MM.1S (cell line): ENCODE data around the gene KIR2DL3.

ENCODE experiments used
- DNase-seq: peaks from one replicate; pipeline ENCODE4 v3.0.0-alpha.2; 2015
- H2AFZ ChIP-seq: fragments of 300-600 bp; sonication (generic); 2 replicates; pipeline ENCODE4 v1.6.0; 2016; ENCODE audit warnings: antibody characterized with exemption, low read length
- H3F3A ChIP-seq: fragments of 300-600 bp; sonication (generic); 2 replicates; pipeline ENCODE4 v1.6.1; 2016; ENCODE audit warnings: mild to moderate bottlenecking, antibody characterized with exemption, low read length, moderate library complexity, mixed read lengths; ENCODE audit not compliant: insufficient read depth
- H3K27ac ChIP-seq: fragments of 300-600 bp; sonication (generic); 2 replicates; pipeline ENCODE4 v1.5.1; 2016; ENCODE audit warnings: mild to moderate bottlenecking, low read length
- H3K27me3 ChIP-seq: fragments of 300-600 bp; sonication (generic); replicated peaks from 2 replicates; pipeline ENCODE4 v1.6.0; 2016; ENCODE audit warnings: low read length; ENCODE audit not compliant: insufficient read depth
- H3K36me3 ChIP-seq: fragments of 300-600 bp; sonication (generic); replicated peaks from 2 replicates; pipeline ENCODE4 v1.6.1; 2016; ENCODE audit warnings: mild to moderate bottlenecking, low read length, mixed read lengths; ENCODE audit not compliant: insufficient read depth
- H3K4me1 ChIP-seq: fragments of 300-600 bp; sonication (generic); 2 replicates; pipeline ENCODE4 v1.6.1; 2016; ENCODE audit warnings: low read length, mixed read lengths
- H3K4me2 ChIP-seq: fragments of 300-600 bp; sonication (generic); 2 replicates; pipeline ENCODE4 v1.6.0; 2016; ENCODE audit warnings: low read depth, low read length
- H3K4me3 ChIP-seq: fragments of 300-600 bp; sonication (generic); 2 replicates; pipeline ENCODE4 v1.5.1; 2016; ENCODE audit warnings: low read length, mixed read lengths
- H3K79me2 ChIP-seq: fragments of 300-600 bp; sonication (generic); 2 replicates; pipeline ENCODE4 v1.6.1; 2016; ENCODE audit warnings: mixed run types, low read length, mixed read lengths
- H3K9ac ChIP-seq: fragments of 300-600 bp; sonication (generic); 2 replicates; pipeline ENCODE4 v1.6.1; 2016; ENCODE audit warnings: low read length, mixed read lengths
- H3K9me2 ChIP-seq: fragments of 300-600 bp; sonication (generic); replicated peaks from 2 replicates; pipeline ENCODE4 v1.6.1; 2016; ENCODE audit warnings: mild to moderate bottlenecking, low read length, mixed read lengths; ENCODE audit not compliant: insufficient read depth
- H3K9me3 ChIP-seq: fragments of 300-600 bp; sonication (generic); replicated peaks from 2 replicates; pipeline ENCODE4 v1.6.1; 2016; ENCODE audit warnings: mild to moderate bottlenecking, low read length, mixed read lengths; ENCODE audit not compliant: insufficient read depth
- H4K20me1 ChIP-seq: fragments of 300-600 bp; sonication (generic); 2 replicates; pipeline ENCODE4 v1.6.1; 2016; ENCODE audit warnings: mild to moderate bottlenecking, low read length, moderate library complexity, mixed read lengths; ENCODE audit not compliant: insufficient read depth
- EZH2 ChIP-seq: fragments of 300-600 bp; sonication (generic); optimal IDR thresholded peaks from 2 replicates; pipeline ENCODE3; 2017; ENCODE audit warnings: low read depth, mild to moderate bottlenecking, antibody characterized with exemption, low read length, mixed read lengths
- EZH2phosphoT487 ChIP-seq: fragments of 300-600 bp; sonication (generic); IDR thresholded peaks from 2 replicates; pipeline ENCODE4 v1.6.1; 2018; ENCODE audit warnings: antibody characterized with exemption, low read length
- TF ChIP-seq, protein P1 (sequence below): fragments of 300-600 bp; sonication (generic); IDR thresholded peaks from 2 replicates; pipeline ENCODE4 v1.5.1; 2016; ENCODE audit warnings: antibody characterized with exemption, low read length, mixed read lengths

Gene KIR2DL3

DNA sequence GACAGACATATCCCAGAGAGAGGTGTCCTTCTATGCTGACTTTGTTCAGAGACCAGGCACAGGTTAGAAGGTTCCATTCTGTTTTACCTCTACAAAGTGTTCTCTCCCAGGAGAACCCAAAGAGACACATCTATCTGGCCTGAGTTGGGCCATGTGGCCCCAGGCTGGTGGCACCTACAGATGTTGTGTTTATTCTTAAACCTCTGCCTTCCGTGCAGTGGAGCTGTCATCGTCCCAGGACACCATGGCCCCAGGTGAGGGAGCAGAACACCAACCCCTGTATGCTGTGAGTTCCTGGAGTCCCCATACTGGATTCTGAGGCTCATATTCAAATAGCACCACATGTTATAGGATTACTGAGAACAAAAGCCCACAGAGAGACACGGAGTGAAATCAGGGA, 10.1 kb upstream of the KIR2DL3 start:
- Histone ChIP-seq H3F3A (no peaks in the 10 kb centered on the region), H3K4me1 (no peaks in the 10 kb centered on the region), H2AFZ (no peak overlapping the region), H3K9ac (no peak overlapping the region), H3K9me3 (no peaks in the 10 kb centered on the region), H3K9me2 (no peaks in the 10 kb centered on the region), H3K36me3 (no peaks in the 10 kb centered on the region), H3K79me2 (no peaks in the 10 kb centered on the region), H4K20me1 (no peaks in the 10 kb centered on the region), H3K27ac (no peak overlapping the region), H3K27me3 (peaks cover 57% of the 10 kb centered on the region), H3K4me2 (no peak overlapping the region), H3K4me3 (no peak overlapping the region)
- DNase-seq = no peak
- no peak for TF ChIP-seq EZH2
- TF ChIP-seq, protein P1, sequence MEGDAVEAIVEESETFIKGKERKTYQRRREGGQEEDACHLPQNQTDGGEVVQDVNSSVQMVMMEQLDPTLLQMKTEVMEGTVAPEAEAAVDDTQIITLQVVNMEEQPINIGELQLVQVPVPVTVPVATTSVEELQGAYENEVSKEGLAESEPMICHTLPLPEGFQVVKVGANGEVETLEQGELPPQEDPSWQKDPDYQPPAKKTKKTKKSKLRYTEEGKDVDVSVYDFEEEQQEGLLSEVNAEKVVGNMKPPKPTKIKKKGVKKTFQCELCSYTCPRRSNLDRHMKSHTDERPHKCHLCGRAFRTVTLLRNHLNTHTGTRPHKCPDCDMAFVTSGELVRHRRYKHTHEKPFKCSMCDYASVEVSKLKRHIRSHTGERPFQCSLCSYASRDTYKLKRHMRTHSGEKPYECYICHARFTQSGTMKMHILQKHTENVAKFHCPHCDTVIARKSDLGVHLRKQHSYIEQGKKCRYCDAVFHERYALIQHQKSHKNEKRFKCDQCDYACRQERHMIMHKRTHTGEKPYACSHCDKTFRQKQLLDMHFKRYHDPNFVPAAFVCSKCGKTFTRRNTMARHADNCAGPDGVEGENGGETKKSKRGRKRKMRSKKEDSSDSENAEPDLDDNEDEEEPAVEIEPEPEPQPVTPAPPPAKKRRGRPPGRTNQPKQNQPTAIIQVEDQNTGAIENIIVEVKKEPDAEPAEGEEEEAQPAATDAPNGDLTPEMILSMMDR = no peak
- no peak for TF ChIP-seq EZH2phosphoT487

DNA sequence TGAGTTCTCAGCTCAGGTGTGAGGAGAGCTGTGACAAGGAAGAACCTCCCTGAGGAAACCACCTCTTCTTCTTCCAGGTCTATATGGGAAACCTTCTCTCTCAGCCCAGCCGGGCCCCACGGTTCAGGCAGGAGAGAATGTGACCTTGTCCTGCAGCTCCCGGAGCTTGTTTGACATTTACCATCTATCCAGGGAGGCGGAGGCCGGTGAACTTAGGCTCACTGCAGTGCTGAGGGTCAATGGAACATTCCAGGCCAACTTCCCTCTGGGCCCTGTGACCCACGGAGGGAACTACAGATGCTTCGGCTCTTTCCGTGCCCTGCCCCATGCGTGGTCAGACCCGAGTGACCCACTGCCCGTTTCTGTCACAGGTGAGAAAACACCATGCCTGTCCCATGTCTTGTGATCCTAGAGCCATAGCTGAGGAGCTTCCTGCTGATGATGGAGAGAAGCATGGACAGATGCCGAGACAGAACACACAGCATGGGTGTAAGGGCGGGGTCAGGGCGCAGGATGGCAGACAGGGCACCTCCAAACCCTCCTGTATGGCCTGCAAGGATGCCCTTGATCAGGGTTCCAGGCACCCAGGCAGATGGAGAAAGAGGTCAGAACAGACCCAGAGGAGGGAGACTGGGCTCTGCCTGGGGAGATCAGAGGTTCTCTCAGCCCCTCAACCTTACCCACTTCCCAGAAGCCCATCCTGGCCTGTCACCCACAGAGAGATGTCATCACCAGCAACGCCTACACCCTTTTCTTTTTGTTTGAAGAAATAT, 8.7 kb upstream of the KIR2DL3 start:
- no peaks in the 10 kb centered on the region for H3K9me3 ChIP-seq

DNA sequence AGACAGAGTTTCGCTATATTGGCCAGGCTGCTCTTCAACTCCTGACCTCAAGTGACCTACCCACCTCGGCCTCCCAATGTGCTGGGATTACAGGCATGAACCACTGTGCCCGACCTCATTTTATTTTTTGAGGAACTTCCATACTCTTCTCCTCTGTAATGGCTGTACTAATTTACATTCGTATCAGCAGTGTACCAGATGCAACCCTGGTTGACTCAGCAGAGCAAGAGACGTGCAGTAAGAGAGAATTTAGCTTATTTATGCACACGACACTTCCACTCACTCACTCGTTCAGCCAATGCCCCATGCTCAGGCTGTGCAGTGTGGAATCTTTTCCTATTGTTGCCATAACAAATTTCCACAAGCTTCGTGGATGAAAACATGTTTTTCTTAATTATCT, 7.1 kb upstream of the KIR2DL3 start:
- Histone ChIP-seq H3K27me3 (peaks cover 60% of the 10 kb centered on the region), H3K4me1 (no peaks in the 10 kb centered on the region), H3K9me2 (no peaks in the 10 kb centered on the region), H3K27ac (no peak overlapping the region), H3K36me3 (no peaks in the 10 kb centered on the region), H3K79me2 (no peaks in the 10 kb centered on the region), H2AFZ (no peak overlapping the region), H3K9me3 (no peaks in the 10 kb centered on the region), H3K4me3 (no peak overlapping the region), H4K20me1 (no peaks in the 10 kb centered on the region), H3K9ac (no peak overlapping the region), H3K4me2 (no peak overlapping the region), H3F3A (no peaks in the 10 kb centered on the region)
- TF ChIP-seq EZH2 = no peak
- no peak for DNase-seq

More for the DNA sequence above, 8.7 kb upstream of the KIR2DL3 start:
- Histone ChIP-seq H3K9me2 (no peaks in the 10 kb centered on the region), H3F3A (no peaks in the 10 kb centered on the region), H3K4me1 (no peaks in the 10 kb centered on the region), H4K20me1 (no peaks in the 10 kb centered on the region), H2AFZ (no peak overlapping the region), H3K4me2 (no peak overlapping the region), H3K27me3 (peaks cover 63% of the 10 kb centered on the region), H3K4me3 (no peak overlapping the region), H3K79me2 (no peaks in the 10 kb centered on the region), H3K36me3 (no peaks in the 10 kb centered on the region), H3K9ac (no peak overlapping the region), H3K27ac (no peak overlapping the region)
- no peak for DNase-seq
- TF ChIP-seq EZH2phosphoT487 = no peak
- TF ChIP-seq, protein P1 = no peak
- no peak for TF ChIP-seq EZH2

DNA sequence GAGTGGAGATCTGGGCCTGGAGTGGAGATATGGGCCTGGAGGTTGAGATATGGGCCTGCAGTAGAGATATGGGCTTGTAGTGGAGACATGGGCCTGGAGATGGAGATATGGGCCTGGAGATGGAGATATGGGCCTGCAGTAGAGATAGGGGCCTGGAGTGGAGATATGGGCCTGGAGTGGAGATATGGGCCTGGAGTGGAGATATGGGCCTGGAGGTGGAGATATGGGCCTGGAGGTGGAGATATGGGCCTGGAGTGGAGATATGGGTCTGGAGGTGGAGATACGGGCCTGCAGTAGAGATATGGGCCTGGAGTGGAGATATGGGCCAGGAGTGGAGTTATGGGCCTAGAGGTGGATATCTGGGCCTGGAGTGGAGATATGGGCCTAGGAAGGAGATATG, 402 bp downstream of the KIR2DL3 start:
- Histone ChIP-seq H3K9me2 (no peaks in the 10 kb centered on the region), H3K36me3 (no peaks in the 10 kb centered on the region), H3K9ac (no peak overlapping the region), H3K27me3 (peaks cover 24% of the 10 kb centered on the region; the same call in 1 of the 2 replicates), H4K20me1 (no peaks in the 10 kb centered on the region), H3K4me1 (no peaks in the 10 kb centered on the region), H3K4me2 (no peak overlapping the region), H3K4me3 (no peak overlapping the region), H3K9me3 (no peaks in the 10 kb centered on the region), H2AFZ (no peak overlapping the region), H3F3A (no peaks in the 10 kb centered on the region), H3K27ac (no peak overlapping the region), H3K79me2 (no peaks in the 10 kb centered on the region)
- TF ChIP-seq EZH2 (no peak), EZH2phosphoT487 (no peak)
- TF ChIP-seq, protein P1 = no peak
- DNase-seq = no peak
